A673 (cell line): ENCODE results near the gene LDLRAD3. TPM values are rescaled to one million over a fixed set of nuclear protein-coding genes. Genes with fewer than 3 reads are reported as not detected.

Experiments used
- BruUV-seq: library from RNA; stranded (reverse); fragments of 400-500 nt; replicated peaks from 2 replicates; lab custom pipeline; 2021; lab: Mats Ljungman, UMichigan
- CTCF ChIA-PET: fragments of 300-600 bp; sonication (Branson Sonifier 250); formaldehyde crosslinking; loops from one replicate; lab custom pipeline; 2022; ENCODE audit warnings: antibody characterized with exemption; lab: Charles Lee
- POLR2A ChIA-PET: fragments of 300-600 bp; sonication (Branson Sonifier 250); formaldehyde crosslinking; loops from one replicate; lab custom pipeline; 2022; ENCODE audit warnings: antibody characterized with exemption; ENCODE audit not compliant: low non-redundant PET; lab: Charles Lee
- DNase-seq: peaks from one replicate; pipeline ENCODE4 v3.0.0-alpha.2; 2015; ENCODE audit warnings: low spot score
- H3K27ac ChIP-seq: fragments of 200-600 bp; sonication (generic); 2 replicates; pipeline ENCODE4 v1.5.1; 2016; ENCODE audit warnings: mixed run types, low read depth, mild to moderate bottlenecking, mixed read lengths, antibody characterized with exemption, low read length; ENCODE audit not compliant: poor library complexity, severe bottlenecking
- H3K27me3 ChIP-seq: fragments of 200-600 bp; sonication (generic); replicated peaks from 2 replicates; pipeline ENCODE4 v1.6.1; 2017; ENCODE audit warnings: mixed run types, low read depth, mild to moderate bottlenecking, mixed read lengths, antibody characterized with exemption, low read length; ENCODE audit not compliant: insufficient read depth, poor library complexity
- H3K36me3 ChIP-seq: fragments of 200-600 bp; sonication (generic); 2 replicates; pipeline ENCODE4 v1.6.1; 2016; ENCODE audit warnings: mixed run types, mild to moderate bottlenecking, mixed read lengths, antibody characterized with exemption, low read length; ENCODE audit not compliant: insufficient read depth, poor library complexity, severe bottlenecking
- H3K4me1 ChIP-seq: fragments of 200-600 bp; sonication (generic); 2 replicates; pipeline ENCODE4 v1.6.1; 2017; ENCODE audit warnings: mixed run types, mild to moderate bottlenecking, mixed read lengths, antibody characterized with exemption, low read length; ENCODE audit not compliant: insufficient read depth, poor library complexity, severe bottlenecking
- H3K4me3 ChIP-seq: fragments of 200-600 bp; sonication (generic); 2 replicates; pipeline ENCODE4 v1.5.1; 2016; ENCODE audit warnings: low read depth, mixed run types, mild to moderate bottlenecking, mixed read lengths, low read length; ENCODE audit not compliant: poor library complexity, severe bottlenecking
- H3K9me3 ChIP-seq: fragments of 200-600 bp; sonication (generic); 2 replicates; pipeline ENCODE4 v1.6.1; 2016; ENCODE audit warnings: mixed run types, low read depth, mild to moderate bottlenecking, mixed read lengths, antibody characterized with exemption, low read length; ENCODE audit not compliant: poor library complexity, severe bottlenecking
- EZH2 ChIP-seq: fragments of 200-600 bp; sonication (generic); IDR thresholded peaks from 2 replicates; pipeline ENCODE4 v1.6.1; 2017; ENCODE audit warnings: borderline replicate concordance, low read depth, mild to moderate bottlenecking, mixed read lengths, antibody characterized with exemption, low read length; ENCODE audit not compliant: poor library complexity, severe bottlenecking
- intact Hi-C: fragments of 100-400 bp; cut with micrococcal nuclease; formaldehyde crosslinking; loops from one replicate; pipeline ENCODE4 v1.10.0; 2022; ENCODE audit not compliant: unreplicated experiment
- total RNA-seq: library from RNA; stranded (reverse); gene quantifications from 2 replicates; pipeline ENCODE4 v1.2.3, GENCODE V29; 2021
- TF ChIP-seq, protein P1 (sequence below): fragments of 300-800, 200-600 bp; sonication (generic); conservative IDR thresholded peaks from 2 replicates; pipeline ENCODE4 v1.5.1; 2017; ENCODE audit warnings: low read depth, mild to moderate bottlenecking, antibody characterized with exemption, low read length, moderate library complexity, mixed read lengths

Gene LDLRAD3
- total RNA-seq, 1 experiment from 2014 or later: 13.1 TPM

DNA sequence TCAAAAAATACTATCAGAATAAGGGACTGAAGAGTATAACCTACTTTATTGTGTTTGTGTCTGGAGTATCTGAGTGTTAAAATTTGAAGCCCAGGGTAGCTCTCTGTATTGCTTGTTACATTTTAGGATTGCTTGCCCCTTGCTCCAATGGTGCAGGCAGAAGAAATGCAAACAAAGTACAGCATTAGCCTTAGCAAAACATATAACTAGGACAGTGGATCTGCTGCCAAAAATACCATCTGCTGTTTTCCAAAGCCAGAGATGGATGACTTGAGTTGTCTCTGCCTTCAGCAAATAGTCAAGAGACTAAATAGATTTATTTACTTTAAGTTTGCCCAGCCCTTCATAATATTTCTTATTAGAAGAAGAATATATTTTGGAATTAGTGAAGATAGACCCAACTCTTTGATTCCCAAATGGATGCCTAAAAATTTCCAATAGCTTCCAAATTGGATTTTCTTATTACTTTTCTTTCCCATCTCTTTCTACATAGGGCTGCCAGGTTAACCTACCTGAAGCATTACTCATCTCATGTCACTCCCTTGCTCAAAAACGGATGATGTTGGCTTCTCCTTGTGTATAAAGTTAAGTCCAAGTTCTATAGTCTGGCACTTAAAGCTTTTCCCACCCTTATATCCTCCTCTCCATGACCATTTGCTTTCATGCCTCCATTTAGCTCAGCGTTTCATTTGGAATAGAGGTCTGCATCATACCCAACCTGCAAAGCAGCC, 66.3 kb downstream of the LDLRAD3 start:
- no TSS peak for BruUV-seq
- no peak for DNase-seq
- CTCF ChIA-PET: interaction anchor here (1.5 kb wide), 1 partner anchor 249 kb away, joined by 4 read pairs; no protein-coding TSS in a partner anchor
- no peaks in the 10 kb centered on the region for H3K36me3 ChIP-seq
- no peak overlapping the region for H3K4me3 ChIP-seq
- no peak overlapping the region for H3K27ac ChIP-seq
- TF ChIP-seq EZH2: no peak
- TF ChIP-seq, protein P1, sequence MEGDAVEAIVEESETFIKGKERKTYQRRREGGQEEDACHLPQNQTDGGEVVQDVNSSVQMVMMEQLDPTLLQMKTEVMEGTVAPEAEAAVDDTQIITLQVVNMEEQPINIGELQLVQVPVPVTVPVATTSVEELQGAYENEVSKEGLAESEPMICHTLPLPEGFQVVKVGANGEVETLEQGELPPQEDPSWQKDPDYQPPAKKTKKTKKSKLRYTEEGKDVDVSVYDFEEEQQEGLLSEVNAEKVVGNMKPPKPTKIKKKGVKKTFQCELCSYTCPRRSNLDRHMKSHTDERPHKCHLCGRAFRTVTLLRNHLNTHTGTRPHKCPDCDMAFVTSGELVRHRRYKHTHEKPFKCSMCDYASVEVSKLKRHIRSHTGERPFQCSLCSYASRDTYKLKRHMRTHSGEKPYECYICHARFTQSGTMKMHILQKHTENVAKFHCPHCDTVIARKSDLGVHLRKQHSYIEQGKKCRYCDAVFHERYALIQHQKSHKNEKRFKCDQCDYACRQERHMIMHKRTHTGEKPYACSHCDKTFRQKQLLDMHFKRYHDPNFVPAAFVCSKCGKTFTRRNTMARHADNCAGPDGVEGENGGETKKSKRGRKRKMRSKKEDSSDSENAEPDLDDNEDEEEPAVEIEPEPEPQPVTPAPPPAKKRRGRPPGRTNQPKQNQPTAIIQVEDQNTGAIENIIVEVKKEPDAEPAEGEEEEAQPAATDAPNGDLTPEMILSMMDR: no peak
- POLR2A ChIA-PET: no interaction called here
- H3K27me3 ChIP-seq: no peaks in the 10 kb centered on the region
- H3K4me1 ChIP-seq: peaks cover 15% of the 10 kb centered on the region
- no peaks in the 10 kb centered on the region for H3K9me3 ChIP-seq
- intact Hi-C loops: loop anchor here (5.0 kb wide), 1 partner anchor 52 kb away; no protein-coding TSS in a partner anchor

DNA sequence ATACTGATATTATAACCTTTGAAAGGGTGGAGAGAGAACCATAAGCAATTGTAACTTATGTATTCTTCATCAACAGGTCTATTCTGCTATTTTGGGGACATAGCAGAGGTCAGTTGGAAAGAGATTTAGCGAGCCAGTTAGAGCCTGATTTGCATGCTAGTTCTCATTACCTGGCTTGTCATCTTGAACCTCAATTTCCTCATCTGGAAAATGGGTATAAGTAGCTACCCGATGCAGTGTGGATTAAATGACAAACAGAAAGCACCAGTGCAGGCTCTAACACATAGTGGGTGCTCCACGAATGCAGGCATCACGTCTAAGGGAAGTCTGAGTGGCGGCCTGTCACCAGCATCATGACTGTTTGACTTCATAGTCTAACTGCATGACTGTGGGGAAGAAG, 67.7 kb downstream of the LDLRAD3 start:
- peaks cover 15% of the 10 kb centered on the region for H3K4me1 ChIP-seq
- no peak for TF ChIP-seq EZH2
- TF ChIP-seq, protein P1: no peak
- POLR2A ChIA-PET: no interaction called here
- no peak overlapping the region for H3K27ac ChIP-seq
- no peaks in the 10 kb centered on the region for H3K9me3 ChIP-seq
- no peak for DNase-seq
- no peak overlapping the region for H3K4me3 ChIP-seq
- BruUV-seq: no TSS peak
- CTCF ChIA-PET: no interaction called here
- intact Hi-C loops: loop anchor here (5.0 kb wide), 1 partner anchor 51 kb away; no protein-coding TSS in a partner anchor
- H3K27me3 ChIP-seq: no peaks in the 10 kb centered on the region
- no peaks in the 10 kb centered on the region for H3K36me3 ChIP-seq

DNA sequence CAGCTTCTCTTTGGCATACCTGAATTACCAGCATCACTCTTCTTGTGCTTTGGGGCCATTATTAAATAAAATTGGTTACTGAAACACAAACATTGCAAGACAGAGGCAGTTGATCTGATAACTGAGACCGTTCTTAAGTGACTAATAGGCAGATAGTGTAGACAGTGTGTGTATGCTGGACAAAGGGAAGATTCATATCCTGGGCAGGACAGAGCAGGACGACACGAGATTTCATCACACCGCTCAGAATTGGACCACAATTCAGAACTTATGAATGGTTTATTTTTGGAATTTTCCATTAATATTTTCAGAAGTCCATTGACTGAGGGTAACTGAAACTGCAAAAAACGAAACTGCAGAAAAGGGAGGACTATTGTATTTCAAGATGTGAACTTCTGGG, 68.6 kb downstream of the LDLRAD3 start:
- ChIA-PET CTCF (no interaction called here), POLR2A (no interaction called here)
- no peaks in the 10 kb centered on the region for H3K27me3 ChIP-seq
- no peak for TF ChIP-seq EZH2
- TF ChIP-seq, protein P1: no peak
- no TSS peak for BruUV-seq
- peaks cover 15% of the 10 kb centered on the region for H3K4me1 ChIP-seq
- H3K36me3 ChIP-seq: no peaks in the 10 kb centered on the region
- no peaks in the 10 kb centered on the region for H3K9me3 ChIP-seq
- H3K4me3 ChIP-seq: no peak overlapping the region
- H3K27ac ChIP-seq: no peak overlapping the region
- DNase-seq: no peak
- intact Hi-C loops: loop anchor here (5.0 kb wide), 1 partner anchor 50 kb away; no protein-coding TSS in a partner anchor
